ENCODE measurements around the gene MTR.
"Not testable (repeated sequence)": the region's sequence is repeated elsewhere in the genome, so short reads cannot be mapped to it uniquely, and the experiment has no call there.

Gene MTR

DNA sequence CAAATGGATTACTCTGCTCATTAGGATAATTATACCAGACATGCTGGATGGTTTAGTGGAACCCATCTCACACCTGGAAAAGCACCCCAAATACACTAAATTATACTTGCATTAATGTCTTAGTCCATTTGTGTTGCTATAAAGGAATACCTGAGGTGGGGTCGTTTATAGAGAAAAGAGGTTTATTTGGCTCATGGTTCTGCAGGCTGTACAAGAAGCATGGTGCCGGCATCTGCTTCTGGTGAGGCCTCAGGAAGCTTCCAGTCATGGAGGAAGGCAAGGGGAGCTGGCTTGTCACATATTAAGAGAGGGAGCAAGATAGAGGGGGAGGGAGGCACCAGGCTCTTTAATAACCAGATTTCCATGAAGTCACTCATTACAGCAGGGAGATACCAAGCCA is 113.6 kb downstream of the MTR start:
- no peak for DNase-seq

DNA sequence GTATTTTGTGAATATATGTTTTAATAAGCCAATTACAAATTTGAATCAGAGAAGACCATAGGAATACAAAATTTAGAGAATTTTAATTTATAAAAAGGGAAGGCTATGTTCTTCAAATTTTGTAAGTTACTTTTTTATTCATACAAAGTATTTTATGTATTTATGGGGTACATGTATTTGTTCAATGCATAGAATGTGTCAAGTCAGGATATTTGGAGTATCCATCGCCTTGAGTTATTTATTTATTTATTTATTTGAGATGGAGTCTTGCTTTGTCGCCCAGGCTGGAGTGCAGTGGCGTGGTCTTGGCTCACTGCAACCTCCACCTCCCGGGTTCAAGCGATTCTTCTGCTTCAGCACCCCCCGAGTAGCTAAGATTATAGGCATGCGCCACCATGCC is 116.0 kb downstream of the MTR start:
- DNase-seq = not testable (repeated sequence)

DNA sequence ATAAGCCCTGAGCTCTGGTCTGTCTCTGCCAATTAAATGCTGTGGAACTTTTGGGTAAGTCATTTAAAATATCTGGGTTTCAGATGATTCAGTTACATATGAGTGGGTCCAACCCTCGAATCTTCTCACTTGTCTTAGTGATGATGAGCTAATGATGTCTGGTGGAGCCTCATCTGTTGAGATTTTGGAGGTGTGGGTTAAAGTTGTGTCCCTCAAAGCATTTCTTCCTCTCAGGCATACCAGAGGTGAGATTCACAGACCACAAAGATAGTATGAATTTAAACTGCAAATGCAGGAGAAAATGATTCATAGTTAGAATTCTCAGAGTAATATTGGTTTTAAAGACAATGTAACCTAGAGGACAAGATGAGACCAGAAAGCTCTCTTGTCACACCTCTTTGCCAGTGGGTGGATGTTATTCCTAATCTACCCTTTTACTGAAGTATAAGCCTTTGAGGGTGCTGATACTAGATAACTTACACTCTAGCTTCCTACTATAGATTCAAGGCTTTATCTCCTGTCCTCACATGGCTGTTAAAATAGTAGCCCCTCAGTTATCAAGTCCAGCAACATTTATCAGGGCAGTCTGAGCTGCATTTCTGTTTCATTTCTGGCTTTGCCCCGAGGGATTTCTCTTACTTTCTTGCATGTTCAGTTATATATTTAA is 118.4 kb downstream of the MTR start:
- DNase-seq = no peak

DNA sequence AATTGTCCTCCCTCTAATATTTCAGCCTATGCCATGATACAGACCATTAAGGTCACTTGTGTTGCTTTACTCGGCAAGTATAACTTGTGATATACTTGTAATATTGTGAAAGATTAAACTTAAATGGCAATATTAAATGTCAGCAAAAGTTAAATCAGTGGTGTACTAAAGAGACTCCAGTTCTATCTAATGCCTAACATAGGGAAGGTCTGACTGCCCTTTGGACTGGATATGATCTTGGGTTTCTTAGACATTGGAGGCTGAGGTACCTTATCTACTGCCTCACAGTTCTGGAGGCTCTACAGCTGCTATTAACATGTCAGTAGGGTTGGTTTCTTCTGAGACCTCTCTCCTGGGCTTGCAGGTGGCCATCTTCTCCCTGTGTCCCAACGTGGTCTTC is 119.3 kb downstream of the MTR start:
- no peak for DNase-seq

DNA sequence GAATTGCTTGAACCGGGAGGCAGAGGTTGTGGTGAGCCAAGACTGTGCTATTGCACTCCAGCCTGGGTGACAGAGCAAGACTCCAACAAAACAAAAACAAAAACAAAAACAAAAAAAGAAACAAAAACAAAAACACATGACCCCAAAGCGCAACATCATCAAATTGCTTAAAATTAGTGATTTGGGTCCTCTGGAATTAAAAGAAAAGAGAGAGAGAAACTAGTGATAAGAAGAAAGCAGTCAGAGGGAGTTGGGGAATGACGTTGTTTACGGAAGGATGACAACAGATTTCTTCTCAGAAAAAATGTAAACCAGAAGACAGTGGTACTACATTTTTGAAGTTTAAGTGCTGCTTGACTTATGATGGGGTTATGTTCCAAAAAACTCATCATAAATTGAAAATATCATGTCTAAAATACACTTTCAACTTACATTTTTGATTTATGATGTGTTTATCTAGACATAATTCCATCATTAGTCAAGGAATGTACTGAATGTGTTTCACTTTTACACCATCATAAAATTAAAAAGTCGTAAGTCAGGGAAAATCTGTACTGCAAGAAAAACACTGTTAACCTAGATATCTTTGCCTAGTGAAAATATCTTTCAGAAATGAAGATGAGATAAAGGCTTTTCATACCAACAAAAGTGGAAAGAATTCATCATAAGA is 121.2 kb downstream of the MTR start:
- DNase-seq = no peak

DNA sequence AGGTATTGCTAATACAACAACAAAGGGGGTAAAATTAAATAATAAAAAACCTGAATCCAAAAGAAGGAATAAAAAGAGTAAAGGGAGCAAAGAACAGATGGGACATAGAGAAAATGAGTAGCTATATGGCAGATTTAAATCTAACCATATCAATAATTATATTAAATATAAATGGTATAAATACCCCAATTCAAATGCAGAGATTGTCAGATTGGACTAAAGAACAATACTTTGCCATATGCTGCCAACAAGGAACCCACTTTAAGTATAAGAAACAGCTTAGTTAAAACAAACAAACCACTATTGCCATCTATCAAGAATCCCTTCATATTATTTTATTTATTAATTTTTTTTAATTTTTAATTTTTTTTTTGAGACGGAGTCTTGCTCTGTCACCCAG is 122.4 kb downstream of the MTR start:
- no peak for DNase-seq

DNA sequence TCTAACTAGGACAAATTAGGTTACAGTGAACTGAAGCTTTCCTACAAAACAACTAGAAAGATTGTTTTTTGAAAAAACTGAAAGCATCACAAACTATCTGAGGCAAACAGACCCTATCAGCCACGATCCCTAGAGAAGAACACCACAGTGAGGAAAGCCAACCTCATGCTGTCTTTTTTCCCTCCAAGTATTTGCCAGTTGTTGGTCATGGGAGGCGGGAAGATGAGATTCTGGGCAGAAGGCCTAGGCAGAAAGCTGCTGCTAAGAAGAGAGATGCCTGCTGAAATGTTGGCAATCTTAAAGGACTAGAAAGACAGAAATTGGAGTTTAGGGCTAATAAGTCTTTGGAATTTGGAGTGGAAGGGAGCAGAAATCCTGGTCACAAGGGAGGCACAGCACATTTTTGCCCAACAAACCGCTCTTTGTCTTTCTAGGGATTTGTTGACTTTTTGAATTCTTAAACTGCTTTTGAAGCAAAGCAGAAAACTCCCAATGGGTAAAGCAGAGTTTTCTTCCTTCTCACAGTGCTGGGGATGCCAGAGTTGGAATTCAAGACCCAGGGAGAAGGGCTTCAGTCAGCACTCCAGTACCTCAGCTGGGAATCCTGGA is 125.3 kb downstream of the MTR start:
- DNase-seq = no peak

DNA sequence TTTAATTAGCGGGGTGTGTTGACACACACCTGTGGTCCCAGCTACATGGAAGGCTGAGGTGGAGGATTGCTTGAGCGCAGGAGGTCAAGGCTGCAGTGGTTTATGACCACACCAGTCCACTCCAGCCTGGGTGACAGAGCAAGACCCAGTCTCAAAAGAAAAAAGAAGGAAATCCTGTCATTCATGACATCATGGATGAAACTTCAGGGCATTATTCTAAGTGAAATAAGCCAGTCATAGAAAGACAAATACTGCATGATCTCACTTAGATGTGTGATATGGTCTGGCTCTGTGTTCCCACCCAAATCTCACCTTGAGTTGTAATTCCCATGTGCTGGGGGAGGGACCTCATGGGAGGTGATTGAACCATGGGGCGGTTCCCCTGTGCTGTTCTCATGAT is 126.5 kb downstream of the MTR start:
- DNase-seq = no peak

DNA sequence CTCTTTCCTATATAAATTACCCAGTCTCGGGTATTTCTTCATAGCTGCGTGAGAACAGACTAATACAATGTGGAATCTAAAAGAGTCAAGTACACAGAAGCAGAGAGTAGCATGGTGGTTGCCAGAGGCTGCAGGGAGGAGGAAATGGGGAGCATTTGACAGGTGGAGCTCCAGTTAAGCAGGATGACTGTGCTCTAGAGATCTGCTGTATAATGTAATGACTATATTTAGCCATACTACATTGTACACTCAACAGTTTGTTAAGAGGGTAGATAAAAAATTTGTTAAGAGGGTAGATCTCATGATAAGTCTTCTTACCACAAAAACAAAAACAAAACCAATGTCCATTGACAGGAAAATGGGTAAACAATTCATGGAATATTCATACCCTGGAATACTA is 127.1 kb downstream of the MTR start:
- DNase-seq = no peak

DNA sequence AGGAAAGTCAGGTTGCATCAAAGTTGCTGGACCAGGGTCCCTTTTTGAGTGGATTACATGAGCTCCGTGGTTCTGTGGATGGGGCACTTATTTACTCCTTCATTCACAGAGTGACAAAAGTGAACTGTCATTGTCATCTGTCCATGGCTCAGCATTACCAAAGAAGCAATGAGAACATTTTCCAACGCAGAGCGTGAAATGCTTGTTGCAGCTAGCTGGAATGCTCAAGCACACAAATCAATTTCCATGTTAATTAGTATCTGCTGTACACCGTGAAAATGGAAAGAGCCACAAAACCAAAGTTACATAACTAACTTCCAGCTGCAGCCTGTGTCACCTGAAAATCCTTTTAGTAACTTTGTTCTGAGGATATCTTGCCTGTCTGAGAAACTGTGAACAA is 130.3 kb downstream of the MTR start:
- no peak for DNase-seq

DNA sequence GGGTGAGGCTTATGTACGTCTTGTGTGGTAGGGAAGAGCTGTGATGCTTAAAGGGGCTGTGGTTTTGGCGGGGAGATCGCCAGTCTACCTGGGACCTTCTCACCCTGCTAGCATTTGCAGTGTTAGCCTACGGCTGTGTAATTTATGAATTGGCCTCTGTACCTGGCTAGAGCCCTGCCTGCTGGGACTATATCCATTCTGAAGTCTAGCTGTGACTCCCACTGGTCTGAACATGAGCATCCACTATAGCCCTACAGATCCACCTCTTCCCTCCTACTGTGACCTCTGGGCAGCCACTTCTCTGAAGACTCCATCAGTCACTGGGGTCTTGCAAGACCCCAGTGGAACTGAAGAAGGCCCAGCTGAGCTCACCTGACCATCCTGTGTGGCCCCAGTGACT is 135.4 kb downstream of the MTR start:
- no peak for DNase-seq

DNA sequence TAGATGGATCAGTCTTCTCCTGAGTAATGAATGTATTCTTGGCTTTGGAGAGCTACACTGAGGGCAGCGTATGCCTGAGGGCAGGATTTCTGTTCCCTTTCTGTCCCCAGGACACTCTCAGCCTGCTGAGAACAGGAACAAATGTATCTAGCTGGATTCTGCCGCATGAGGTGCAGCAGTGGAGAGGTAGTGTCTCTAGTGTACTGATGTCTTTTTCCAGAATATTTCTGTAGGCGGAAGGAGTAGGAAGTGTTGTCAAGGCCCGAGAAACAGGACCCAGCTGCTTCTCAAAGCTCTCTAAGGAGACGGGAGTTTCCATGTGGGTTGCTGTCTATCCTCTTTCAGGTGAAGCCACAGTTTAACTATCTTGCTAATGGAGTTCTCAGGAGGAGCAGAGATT is 143.7 kb downstream of the MTR start:
- no peak for DNase-seq

DNA sequence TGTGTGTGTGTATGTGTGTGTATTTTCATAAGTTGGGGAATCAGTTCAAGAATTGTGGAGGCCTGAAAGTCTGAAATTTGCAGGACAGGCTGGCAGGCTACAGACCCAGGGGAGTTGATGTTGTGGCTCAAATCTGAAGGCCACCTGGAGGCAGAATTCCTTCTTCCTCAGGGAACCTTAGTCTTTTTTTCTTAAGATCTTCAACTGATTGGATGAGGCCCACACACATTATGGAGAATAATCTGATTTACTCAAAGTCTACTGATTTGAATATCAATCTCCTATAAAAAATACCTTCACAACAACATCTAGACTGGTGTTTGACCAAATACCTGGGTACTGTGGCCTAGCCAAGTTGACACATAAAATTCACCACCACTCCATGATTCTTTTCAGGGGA is 147.3 kb downstream of the MTR start:
- DNase-seq = no peak

DNA sequence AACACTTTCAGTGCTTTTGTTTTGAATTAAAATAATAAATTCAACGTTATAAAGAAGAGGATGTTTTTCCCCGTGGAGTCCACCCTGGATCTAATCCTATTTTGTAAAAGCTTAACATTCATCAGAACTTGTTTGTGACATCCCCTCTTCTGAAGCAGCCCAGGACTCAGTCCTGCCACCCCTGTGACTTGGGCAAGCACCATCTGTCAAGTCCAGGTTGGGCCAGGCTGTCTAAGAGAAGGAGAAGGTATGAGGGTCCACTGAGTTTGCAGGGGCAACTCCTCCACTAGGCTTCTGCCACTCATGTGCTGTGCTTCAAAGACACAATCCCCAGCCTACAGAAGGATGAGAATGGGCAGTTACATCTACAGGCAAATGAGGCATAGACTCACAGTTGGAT is 149.5 kb downstream of the MTR start:
- DNase-seq = no peak

DNA sequence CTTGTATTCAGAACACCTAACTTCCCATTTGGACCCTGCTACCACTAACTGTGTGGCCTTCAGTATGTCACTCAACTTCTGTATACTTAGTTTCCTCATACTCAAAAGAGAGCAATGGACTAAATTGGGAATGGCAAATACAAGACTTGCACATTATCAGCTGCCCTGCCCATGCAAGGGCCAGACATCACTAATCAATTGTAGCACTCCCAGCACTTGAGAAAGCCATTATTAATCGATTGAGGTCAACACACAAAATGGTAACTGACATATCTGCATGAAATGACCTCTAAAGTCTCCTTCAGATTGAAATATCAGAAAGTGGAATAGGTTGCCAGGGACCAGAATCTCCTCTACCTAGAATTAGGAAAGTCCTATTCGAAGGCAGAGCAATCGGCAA is 149.9 kb downstream of the MTR start:
- no peak for DNase-seq

DNA sequence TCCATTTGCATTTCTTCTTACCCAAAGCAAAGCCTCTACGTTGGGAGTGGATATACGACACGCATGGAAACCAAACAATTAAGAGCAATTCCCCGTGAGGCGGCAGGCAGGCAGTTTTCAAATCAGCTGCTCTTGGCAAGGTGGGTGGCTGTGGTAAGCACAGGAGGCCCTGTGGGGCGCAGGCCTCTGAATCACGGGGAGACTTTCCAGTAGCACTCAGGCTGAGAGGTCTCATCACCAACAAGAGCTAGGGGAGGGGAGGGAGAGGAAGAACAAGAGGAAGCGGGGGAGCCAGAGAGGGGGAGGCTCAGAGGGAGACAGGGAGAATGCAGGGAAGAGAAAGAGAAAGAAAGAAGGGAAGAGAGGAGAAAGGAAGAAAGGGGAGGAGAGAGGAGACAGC is 152.7 kb downstream of the MTR start:
- no peak for DNase-seq

DNA sequence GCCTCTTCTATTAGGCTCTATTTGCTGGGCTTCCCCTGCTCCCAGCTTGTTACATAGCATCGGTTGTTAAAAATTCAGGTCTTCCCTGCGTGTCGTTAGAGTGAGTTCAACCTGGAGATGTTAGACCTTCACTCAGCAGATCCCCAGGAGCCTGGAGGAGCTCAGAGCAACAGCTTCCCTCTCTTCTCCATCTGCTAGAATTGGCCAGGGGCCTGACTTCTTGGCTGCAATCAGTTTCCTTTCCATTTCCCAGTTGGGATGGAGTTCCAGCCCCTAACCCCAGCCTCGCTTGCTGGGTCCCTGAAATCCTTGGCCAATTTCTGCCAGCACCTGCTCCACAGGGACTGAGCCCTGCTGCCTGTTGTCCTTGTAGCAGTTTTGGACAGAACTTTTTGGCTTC is 153.3 kb downstream of the MTR start:
- no peak for DNase-seq

DNA sequence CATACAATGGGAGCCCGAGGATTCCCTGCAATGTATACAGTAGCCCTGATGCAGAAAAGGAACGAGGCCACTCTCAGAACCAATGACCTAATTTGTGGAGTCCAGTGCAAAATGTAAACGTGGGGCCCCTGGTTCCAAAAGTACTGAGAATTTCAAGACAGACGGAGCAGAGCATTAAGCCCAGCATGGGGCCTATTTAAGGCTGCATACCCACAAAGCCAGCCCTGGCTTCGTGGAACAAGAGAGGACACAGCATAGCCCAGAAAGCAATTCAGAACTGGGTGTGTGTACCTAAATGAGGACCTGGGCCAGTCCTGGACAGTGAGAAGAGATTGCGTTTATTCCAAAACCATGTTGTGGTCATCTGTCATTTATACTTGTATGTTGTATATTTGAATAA is 153.9 kb downstream of the MTR start:
- no peak for DNase-seq

DNA sequence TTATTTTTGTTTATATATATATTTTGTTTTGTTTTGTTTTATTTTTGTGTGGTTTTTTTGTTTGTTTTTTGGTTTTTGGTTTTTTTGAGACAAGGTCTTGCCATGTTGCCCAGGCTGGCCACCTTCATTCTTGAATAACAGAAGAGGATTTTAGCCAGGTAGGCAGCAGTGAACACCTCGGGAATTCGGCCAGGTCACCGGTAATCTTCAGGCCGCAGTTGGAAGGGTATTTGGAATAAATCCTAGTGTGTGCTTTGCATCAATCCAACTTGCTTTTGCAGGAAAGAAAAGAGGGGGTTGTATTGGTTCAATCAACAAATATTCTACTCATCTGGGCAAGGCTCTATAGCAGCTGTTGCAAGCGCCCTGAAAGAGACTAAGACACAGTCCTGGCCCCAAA is 155.3 kb downstream of the MTR start:
- no peak for DNase-seq

DNA sequence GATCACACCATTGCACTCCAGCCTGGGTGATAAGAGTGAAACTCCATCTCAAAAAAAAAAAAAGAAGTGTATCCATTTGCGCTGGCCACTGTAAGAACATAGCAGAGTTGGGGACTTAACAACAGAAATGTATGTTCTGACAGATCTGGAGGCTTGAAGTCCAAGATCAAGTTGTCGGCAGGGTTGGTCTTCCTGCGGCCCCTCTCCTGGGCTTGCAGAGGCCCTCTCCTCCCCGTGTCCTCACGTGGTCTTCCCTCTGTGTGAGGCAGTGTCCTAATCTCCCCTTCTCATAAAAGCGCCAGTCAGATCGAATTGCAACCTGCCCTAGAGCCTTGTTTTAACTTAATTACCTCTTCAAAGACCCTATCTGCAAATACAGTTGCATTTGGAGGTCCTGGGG is 156.6 kb downstream of the MTR start:
- no peak for DNase-seq

DNA sequence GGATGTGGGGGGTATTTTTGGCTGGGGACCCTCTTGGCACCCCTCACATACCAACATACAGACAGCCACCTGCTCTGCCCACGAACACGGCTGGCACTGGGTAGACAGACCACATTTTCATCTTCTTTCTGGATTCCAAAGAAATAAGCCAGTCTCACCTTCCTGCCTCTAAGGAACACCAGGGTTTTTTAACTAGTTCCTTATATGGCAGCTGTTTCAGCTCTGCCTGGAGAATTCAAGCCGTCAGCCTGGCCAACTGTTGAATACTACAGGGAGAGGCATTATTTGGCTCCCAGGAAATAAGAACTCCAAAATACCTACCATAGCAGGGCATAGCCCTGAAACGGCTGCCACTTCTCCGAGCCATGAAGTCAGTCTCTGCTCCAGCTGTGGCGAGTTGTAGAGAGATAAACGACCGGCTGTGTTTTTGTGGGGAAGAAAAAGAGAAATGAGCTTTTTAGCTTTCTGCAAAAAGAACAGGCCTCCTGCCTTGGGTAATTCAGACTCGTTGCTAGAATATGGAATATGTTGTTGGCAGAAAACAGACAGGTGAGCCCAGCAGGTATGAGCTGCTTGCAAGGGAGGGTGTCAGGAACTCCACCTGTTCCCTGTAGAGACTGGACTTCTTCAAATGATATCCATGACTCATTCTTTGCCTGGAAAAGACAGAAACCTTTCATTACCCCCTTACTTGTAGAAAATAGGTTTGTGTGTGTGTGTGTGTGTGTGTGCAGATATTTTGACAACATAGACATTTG is 157.3 kb downstream of the MTR start:
- DNase-seq = no peak

DNA sequence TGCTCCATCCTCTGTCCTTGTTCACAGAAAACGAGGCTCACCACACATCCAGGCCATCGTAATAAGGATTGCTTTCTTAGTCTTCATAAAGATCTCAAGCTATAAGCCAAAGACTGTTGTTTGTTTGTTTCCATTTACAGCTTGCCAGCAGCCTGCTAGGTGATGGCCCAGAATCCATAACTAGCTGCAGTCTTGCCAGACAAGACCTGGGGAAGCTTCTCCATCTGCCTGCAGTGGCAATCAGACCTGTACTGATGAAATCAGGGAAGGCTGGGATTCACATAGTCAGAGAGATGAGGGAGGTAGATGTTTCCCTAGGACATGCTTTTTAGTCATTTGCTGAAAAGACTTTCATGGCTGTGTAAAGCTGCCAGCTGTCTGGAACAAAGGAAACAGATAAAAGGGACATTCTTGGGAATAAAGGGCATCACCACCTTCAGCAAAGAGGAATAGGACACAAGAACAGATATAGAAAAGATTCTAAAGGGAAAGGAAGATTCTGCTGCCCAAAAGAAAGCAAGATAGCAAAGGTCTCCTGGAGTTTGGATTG is 158.1 kb downstream of the MTR start:
- DNase-seq = no peak

All from activated gamma-delta T cell treated with Interleukin-2 at 50 U/mL for 16 hours (primary cell).